NCI-H2081 (cell line): ENCODE data around the gene P4HB.
A peak's percentile ranks its signal among the peaks of the same experiment; 100 is the strongest.

Experiments used
- DNase-seq, 2 experiments: peaks; one replicate each; lab custom pipeline; 2025; lab: John Stamatoyannopoulos, UW

Gene P4HB

GRCh38 chr17:81831563-81831956, 28.8 kb downstream of the P4HB start:
- no peak for DNase-seq

DNA sequence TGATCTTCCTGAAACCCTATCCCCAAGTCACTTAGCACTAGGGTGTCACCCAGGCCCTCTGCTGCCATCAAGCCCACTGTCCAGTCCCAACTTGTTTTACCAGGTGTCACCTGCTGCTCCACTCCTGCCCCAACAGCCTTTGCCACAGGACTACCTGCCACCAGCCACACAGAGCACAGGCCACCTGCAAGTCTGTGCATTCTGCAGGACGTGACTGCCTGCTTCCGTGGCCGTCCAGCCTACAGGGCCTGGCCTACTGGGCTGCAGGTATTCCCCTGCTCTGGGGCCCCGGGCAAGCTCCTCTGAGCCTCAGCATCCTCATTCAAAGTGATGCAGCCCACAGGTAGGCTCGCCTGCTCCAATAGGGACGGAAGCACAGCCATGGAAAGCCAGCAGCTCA, 30.5 kb downstream of the P4HB start:
- no peak for DNase-seq

- no peak for DNase-seq
Observed at GRCh38 chr17:81828656-81829055, 31.7 kb downstream of the P4HB start.

GRCh38 chr17:81825841-81826466, 34.4 kb downstream of the P4HB start:
- no peak for DNase-seq

DNA sequence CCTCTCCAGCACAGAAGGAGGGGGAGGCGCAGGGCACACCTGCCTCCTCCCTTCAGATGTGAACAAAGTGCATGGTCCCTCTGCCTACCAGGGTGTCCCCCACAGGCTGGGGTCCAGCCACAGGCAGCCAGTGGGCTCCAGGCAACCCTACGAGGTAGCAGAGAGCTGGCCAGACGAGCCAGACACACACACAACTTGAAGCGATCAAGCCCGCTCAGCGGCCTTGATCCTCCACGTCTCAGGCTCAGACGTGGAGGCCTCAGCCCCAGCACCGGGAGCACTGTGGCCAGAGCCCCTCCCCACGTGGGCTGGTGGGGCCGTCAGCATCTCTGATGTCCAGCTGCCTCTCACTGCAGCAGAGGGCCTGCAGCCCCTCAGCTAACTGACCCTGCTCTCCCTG, 35.7 kb downstream of the P4HB start:
- no peak for DNase-seq

GRCh38 chr17:81823820-81824550, 36.4 kb downstream of the P4HB start:
- DNase-seq, result no peak

GRCh38 chr17:81822996-81823819, 37.1 kb downstream of the P4HB start:
- no peak for DNase-seq

GRCh38 chr17:81822312-81822637, 38.1 kb downstream of the P4HB start:
- no peak for DNase-seq

GRCh38 chr17:81821603-81822311, 38.6 kb downstream of the P4HB start:
- peak; percentile 94 to 97 for DNase-seq

DNA sequence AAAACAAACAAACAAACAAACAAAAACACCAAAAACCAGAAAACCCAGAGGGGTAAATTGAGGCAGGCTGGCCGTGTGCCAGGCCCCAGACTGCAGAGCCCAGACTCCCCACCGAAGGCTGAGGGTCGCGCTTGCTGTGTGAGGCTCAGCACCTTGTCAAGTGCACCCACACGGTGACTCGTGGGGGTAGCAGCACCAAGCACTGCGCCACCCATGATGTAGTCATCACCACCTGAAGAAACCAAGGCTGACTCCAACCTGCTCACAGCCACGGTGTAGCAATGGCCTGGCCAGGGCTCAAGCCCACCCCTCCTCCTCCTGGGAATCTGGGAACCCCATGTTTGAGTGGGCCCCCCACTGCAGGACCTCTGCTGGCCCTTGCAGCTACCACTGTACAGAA, 39.2 kb downstream of the P4HB start:
- no peak for DNase-seq

- no peak for DNase-seq
Observed at GRCh38 chr17:81819708-81820107, 40.6 kb downstream of the P4HB start.

GRCh38 chr17:81817758-81818147, 42.6 kb downstream of the P4HB start:
- DNase-seq, result no peak

GRCh38 chr17:81815646-81815986, 44.7 kb downstream of the P4HB start:
- DNase-seq, result no peak

GRCh38 chr17:81814748-81815645, 45.3 kb downstream of the P4HB start:
- peak; percentile 78 to 91 for DNase-seq

GRCh38 chr17:81813861-81814683, 46.3 kb downstream of the P4HB start:
- DNase-seq, result no peak

GRCh38 chr17:81813371-81813684, 47.0 kb downstream of the P4HB start:
- DNase-seq, result no peak

DNA sequence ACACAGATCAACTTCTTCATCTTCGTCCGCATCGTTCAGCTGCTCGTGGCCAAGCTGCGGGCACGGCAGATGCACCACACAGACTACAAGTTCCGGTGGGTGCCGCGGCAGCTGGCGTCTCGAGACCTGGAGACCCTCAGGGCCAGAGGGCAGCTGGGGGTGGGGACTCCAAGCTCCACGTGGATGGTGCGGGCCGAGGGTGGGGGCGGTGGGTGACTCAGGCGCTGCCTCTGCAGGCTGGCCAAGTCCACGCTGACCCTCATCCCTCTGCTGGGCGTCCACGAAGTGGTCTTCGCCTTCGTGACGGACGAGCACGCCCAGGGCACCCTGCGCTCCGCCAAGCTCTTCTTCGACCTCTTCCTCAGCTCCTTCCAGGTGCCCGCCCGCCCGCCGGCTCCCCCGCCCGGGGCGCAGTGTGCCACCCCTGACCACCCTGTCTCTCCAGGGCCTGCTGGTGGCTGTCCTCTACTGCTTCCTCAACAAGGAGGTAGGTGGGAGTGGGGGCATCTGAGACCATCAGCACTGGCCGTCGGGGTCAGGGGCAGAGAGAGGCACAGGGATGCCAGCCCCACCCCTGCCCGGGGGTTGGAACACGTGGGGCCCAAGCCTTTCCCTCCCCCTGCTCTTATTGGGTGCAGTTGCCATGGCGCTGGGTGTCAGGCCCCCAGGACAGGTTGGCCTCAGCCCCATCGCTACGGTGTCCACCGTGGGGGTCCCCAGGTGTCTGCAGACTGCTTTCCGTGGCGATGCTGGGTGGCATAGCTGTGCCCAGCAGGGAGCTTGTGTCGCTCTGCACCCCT, 47.6 kb downstream of the P4HB start:
- DNase-seq, result no peak

DNA sequence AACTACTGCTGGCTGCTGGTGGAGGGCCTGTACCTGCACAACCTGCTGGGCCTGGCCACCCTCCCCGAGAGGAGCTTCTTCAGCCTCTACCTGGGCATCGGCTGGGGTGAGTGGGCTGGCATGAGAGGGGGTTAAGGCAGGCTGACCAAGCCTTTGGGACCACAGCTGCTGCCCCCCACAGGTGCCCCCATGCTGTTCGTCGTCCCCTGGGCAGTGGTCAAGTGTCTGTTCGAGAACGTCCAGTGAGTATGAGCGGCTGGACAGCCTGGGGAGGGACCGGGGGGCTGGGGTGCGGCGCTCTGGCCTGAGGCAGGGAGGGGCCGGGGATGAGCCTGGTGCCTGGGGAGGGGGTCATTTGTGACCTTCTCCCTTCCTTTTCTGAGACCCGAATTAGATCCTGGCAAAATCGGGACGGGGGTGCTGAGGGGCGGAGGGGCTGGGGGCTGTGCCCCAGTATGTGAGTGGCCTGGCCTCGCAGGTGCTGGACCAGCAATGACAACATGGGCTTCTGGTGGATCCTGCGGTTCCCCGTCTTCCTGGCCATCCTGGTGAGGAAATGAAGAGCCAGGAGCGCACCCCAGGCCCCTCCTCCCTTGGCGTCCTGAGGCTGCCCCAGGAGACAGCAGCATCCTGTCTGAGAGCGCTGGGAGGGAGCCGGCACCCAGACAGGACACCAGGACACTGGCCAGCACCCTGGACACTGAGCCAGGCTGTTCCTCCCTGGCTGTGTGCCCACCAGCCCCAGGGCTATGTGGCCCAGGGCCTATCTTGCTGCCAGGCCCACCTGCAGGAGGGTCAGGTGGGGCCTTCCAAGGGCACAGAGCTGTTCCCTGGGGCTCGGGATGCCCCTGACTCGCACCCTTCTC, 48.4 kb downstream of the P4HB start:
- no peak for DNase-seq
